ENCODE data around the gene ABHD1. TPM values are rescaled to one million over a fixed set of nuclear protein-coding genes. Genes with fewer than 3 reads are reported as not detected.

ABHD1 gene
- total and polyA plus RNA-seq, 2 experiments from 2014 or later, result 0.38 to 0.55 TPM

- no peak for TF ChIP-seq ZNF462 (CRISPR knock-in tag; IDR thresholded peaks at IDR 0.05)
These were observed 45.1 kb upstream of the ABHD1 start, which contains the start of gene EMILIN1 (continued) for GRCh38 chr2:27078267-27079194.

GRCh38 chr2:27079233-27080139 lies 44.1 kb upstream of the ABHD1 start:
- Mint-ChIP-seq H3K4me3 (no peak overlapping the region; the same call in 2 of the 3 replicates), H3K36me3 (ENCODE audit: low read depth) (no peaks in the 10 kb centered on the region), H3K27me3 (ENCODE audit: insufficient read depth, low read depth, poor library complexity) (peaks cover 22% of the 10 kb centered on the region), H3K4me1 (peaks cover 32% of the 10 kb centered on the region), H3K27ac (no peak overlapping the region), H3K9me3 (no peaks in the 10 kb centered on the region; the same call in 2 of the 3 replicates)
- DNase-seq (ENCODE audit: low spot score) (no peak), ATAC-seq (no peak)
- H3K27ac ChIP-seq (ENCODE audit: low read depth), result no peak overlapping the region
- no peaks in the 10 kb centered on the region for H3F3A ChIP-seq (replicated peaks; ENCODE audit: low read depth)
- H3K4me3 ChIP-seq, result no peak overlapping the region; the same call in 1 of the 2 replicates
- peak overlapping the region; percentile 83; the same call in 1 of the 2 replicates for H2AFZ ChIP-seq
- H3K9me2 ChIP-seq (ENCODE audit: insufficient read depth), result no peaks in the 10 kb centered on the region
- peaks cover 2% of the 10 kb centered on the region; the same call in 1 of the 2 replicates for H3K27me3 ChIP-seq (ENCODE audit: insufficient read depth)
- peak overlapping the region; percentile 72; the same call in 1 of the 2 replicates for H3K4me2 ChIP-seq
- no peaks in the 10 kb centered on the region for H3K36me3 ChIP-seq (ENCODE audit: insufficient read depth)
- no peaks in the 10 kb centered on the region for H3K79me2 ChIP-seq (replicated peaks; ENCODE audit: insufficient read depth)
- no peaks in the 10 kb centered on the region for H4K20me1 ChIP-seq (replicated peaks; ENCODE audit: insufficient read depth)
- H3K4me1 ChIP-seq (ENCODE audit: insufficient read depth), result peaks cover 5% of the 10 kb centered on the region
- TF ChIP-seq REST (IDR thresholded peaks at IDR 0.05; ENCODE audit: unreplicated experiment) (no peak), CREB1 (CRISPR knock-in tag; IDR thresholded peaks at IDR 0.05; ENCODE audit: low read depth) (no peak), ZNF114 (CRISPR knock-in tag; IDR thresholded peaks at IDR 0.05) (no peak), ZNF331 (CRISPR knock-in tag; IDR thresholded peaks at IDR 0.05; ENCODE audit: low read depth) (no peak), EZH2phosphoT487 (IDR thresholded peaks at IDR 0.05; ENCODE audit: unreplicated experiment) (no peak), CTCF (conservative IDR thresholded peaks at IDR 0.05; ENCODE audit: low read depth in 2 of 2) (no peak), JUNB (IDR thresholded peaks at IDR 0.05; ENCODE audit: unreplicated experiment) (no peak), POLR2AphosphoS5 (IDR thresholded peaks at IDR 0.05; ENCODE audit: low read depth) (no peak), EZH2 (IDR thresholded peaks at IDR 0.05; ENCODE audit: low read depth, unreplicated experiment) (no peak)

Measured in GM23338 (cell line).